KOPT-K1 (cell line): ENCODE measurements around the gene TIMELESS.
"Not testable (repeated sequence)": the region's sequence is repeated elsewhere in the genome, so short reads cannot be mapped to it uniquely, and the experiment has no call there.

Experiments used
- H3K27ac ChIP-seq: fragments of 200-600 bp; sonication (generic); 2 replicates; pipeline ENCODE4 v1.5.1; 2016; ENCODE audit warnings: antibody characterized with exemption, mild to moderate bottlenecking, low read depth, low read length; ENCODE audit not compliant: poor library complexity, severe bottlenecking
- H3K36me3 ChIP-seq: fragments of 200-600 bp; sonication (generic); 2 replicates; pipeline ENCODE4 v1.5.1; 2017; ENCODE audit warnings: antibody characterized with exemption, mild to moderate bottlenecking, low read length, moderate library complexity; ENCODE audit not compliant: insufficient read depth
- H3K9me3 ChIP-seq: fragments of 200-600 bp; sonication (generic); 2 replicates; pipeline ENCODE4 v1.5.1; 2017; ENCODE audit warnings: antibody characterized with exemption, low read length, mild to moderate bottlenecking; ENCODE audit not compliant: insufficient read depth, poor library complexity, severe bottlenecking

The TIMELESS gene

DNA sequence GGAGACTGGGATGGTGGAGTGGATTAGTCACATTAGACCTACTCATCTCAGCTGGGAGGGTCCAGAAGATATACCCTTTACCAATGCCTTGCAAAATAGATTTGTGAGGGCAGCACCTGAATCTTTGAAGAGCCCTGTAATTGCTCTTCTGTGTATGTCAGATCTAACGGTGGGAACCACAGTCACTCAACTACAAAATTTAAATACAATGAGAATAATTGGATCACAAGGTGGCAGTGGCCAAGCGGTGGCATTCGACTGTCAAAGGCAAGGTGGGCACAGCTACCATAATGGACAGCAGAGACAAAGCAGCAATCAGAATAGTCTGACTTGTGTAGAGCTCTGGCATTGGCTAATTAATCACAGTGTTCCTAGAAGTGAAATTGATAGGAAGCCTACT is 49.8 kb downstream of the TIMELESS start:
- H3K27ac ChIP-seq, H3K36me3 ChIP-seq: not testable (repeated sequence)
- peaks cover 14% of the 10 kb centered on the region for H3K9me3 ChIP-seq

DNA sequence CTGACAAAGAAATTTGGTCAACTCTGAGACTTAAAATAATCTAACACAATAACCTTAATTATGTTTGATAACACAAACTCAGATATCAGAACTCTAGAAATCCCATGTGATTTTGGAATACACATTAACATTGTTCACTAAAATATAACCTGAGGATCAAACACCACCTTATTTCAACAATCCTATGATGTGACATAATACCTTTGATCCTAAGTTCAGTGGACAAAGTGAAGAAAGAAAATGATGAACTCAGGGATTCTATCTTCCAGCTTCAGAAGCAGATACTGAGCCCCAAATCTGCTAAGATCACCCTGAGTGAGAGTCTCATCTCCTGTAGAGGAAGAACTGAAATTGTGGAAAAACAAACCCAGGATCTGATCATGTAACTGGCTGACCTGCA is 50.9 kb downstream of the TIMELESS start:
- Histone ChIP-seq H3K36me3 (no peaks in the 10 kb centered on the region), H3K9me3 (peaks cover 20% of the 10 kb centered on the region), H3K27ac (no peak overlapping the region)

DNA sequence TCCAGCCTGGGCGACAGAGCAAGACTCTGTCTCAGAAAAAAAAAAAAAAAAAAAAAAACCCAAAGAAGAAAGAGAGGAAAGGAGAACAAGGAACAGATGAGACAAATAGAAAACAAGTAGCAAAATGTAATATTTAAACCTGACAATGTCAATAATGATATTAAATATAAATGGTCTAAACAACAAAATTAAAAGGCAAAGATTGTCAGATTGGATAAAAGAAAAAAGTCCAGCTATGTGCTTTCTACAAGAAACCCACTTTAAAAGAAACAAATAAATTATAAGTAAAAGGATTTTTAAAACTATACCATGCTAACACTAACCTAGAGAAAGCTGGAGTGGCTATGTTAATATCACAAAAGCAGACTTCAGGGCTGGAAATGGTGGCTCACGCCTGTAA is 56.9 kb downstream of the TIMELESS start:
- peaks cover 11% of the 10 kb centered on the region for H3K9me3 ChIP-seq
- no peaks in the 10 kb centered on the region for H3K36me3 ChIP-seq
- H3K27ac ChIP-seq: no peak overlapping the region

DNA sequence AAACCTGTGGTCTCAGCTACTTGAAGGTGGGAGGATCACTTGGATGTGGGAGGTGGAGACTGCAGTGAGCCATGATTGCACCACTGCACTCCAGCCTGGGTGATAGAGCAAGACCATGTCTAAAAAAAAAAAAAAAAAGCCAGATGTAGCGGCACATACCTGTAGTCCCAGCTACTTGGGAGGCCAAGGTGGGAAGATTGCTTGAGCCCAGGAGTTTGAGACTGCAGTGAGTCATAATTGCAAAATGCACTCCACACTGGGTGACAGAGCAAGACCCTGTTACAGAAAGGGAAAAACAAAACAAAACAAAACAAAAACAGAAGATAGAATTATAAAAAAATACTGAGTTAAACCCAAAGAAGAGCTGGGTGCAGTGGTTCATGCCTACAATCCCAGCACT is 57.5 kb downstream of the TIMELESS start:
- Histone ChIP-seq H3K9me3 (peaks cover 11% of the 10 kb centered on the region), H3K36me3 (no peaks in the 10 kb centered on the region), H3K27ac (no peak overlapping the region)

DNA sequence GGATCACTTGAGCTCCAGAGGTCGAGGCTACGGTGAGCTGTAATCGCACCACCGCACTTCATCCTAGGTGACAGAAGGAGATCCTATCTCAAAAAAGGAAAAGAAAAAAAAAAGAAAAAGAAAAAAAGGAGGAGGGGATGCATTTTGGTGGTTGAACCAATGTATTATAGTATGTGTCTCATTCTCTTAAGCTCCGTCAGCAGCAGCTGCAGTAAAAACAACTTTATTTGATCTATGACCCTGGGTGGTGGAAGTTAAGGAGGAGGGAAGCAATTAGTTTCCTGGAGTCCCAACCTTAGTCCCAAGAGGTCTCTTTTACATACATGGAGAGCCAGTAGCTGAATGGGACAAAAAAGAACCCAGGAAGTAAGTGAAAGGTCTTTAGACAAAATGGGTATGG is 59.8 kb downstream of the TIMELESS start:
- Histone ChIP-seq H3K27ac (no peak overlapping the region), H3K9me3 (peaks cover 11% of the 10 kb centered on the region), H3K36me3 (no peaks in the 10 kb centered on the region)

DNA sequence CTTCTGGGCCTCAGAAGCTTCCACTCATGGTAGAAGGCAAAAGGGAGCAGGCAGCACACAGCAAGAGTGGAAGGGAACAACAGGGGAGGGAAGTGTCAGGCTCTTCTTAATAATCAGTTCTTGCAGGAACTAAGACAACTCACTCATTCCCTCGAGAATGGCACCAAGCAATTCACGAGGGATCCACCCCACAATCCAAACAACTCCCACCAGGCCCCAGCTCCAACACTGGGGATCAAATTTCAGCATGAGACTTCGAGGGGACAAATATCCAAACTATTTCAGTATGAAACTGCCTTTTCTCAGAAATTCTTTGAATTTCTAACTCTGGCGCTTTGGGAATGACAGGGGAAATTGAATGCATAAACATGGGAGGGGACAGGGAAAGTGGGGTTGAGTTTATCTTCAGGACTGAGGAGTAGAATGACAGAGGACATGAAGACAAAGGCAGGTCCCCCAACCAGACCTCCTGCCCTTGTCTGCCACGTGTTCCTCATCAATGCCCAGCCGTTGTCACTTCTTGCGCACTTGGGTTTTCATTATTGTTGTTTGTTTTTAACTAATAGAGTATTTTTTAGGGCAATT is 62.0 kb downstream of the TIMELESS start:
- H3K9me3 ChIP-seq: peaks cover 2% of the 10 kb centered on the region
- H3K36me3 ChIP-seq: no peaks in the 10 kb centered on the region
- H3K27ac ChIP-seq: no peak overlapping the region

DNA sequence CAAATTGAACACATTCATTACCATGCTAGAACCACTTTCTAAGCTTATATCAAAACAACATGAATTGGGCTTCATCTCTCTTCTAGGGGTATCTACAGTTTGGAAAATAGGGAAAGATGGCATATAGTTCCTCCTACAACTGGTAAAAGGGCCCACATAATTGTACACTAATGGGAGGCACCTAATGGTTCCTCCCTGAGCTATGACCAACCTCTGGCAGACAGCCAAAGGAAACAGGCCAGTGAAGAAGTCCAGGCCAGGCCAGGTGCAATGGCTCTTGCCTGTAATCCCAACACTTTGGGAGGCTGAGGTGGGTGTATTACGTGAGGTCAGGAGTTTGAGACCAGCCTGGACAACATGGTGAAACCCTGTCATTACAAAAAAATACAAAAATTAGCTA is 63.4 kb downstream of the TIMELESS start:
- Histone ChIP-seq H3K27ac (no peak overlapping the region), H3K36me3 (no peaks in the 10 kb centered on the region), H3K9me3 (no peaks in the 10 kb centered on the region)

DNA sequence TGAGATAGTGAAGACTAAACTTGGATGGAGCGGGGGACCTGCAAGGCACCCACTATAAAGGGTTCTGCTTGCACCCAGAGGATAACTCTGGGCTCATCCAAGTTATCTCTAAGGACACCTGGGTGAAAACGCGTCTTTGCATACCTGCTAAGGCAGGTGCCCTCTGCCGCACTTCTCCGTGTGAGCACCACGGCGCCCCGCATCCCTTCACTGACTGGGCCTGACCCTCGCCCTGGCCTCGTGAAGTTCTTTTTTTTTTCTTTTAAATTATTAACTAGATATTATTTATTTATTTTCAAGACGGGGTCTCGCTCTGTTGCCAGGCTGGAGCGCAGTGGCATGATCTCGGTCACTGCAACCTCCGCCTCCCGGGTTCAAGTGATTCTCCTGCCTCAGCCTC is 66.6 kb downstream of the TIMELESS start:
- Histone ChIP-seq H3K9me3 (no peaks in the 10 kb centered on the region), H3K27ac (no peak overlapping the region), H3K36me3 (no peaks in the 10 kb centered on the region)

DNA sequence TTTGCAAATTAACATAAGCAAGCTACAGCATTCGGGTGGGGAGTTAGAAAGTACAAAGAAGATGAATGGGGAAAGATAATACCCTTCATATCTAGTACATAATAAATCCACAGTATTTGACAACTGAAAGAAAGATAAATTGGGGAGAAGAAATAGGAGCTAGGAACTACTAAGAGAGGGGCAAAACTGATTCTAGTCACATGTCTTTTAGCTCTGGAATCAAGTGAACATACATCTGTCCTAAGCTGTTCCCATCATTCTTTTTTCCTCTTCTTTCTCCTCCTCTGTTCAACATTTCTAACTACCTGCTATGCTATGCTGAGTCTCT is 71.3 kb downstream of the TIMELESS start:
- no peaks in the 10 kb centered on the region for H3K36me3 ChIP-seq
- no peak overlapping the region for H3K27ac ChIP-seq
- peaks cover 13% of the 10 kb centered on the region for H3K9me3 ChIP-seq

DNA sequence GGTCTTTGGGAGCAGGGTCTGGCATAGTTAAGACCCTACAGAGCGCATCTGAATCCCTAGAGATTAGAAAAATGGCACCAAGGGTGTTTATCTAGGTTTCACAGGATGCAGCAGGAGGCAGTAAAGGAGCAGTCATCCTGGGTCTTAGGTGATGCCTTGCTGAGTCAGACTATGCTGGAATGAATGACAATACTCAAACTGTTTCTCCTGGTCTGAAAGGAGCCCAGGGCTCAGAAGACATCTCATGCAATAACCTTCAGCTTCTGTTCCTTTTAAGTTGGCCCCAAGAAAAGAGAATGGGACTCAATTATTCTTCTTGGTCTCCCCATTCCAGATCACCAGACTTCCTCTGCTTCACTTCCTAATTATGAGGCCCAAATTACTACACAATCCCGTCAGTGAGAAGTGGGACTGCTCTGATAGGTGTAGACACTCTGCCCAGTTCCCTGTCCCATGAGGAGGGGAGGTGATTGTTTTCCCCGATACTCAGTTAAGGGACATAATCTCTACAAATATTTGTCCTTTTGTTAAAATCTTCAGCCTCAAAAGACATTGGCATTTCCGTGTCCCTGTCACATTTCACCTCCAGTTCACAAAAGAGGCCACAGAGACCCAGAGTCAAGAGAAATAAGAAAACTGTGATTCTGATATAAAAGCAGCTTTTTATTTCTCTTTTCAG is 71.8 kb downstream of the TIMELESS start:
- no peak overlapping the region for H3K27ac ChIP-seq
- peaks cover 13% of the 10 kb centered on the region for H3K9me3 ChIP-seq
- no peaks in the 10 kb centered on the region for H3K36me3 ChIP-seq

DNA sequence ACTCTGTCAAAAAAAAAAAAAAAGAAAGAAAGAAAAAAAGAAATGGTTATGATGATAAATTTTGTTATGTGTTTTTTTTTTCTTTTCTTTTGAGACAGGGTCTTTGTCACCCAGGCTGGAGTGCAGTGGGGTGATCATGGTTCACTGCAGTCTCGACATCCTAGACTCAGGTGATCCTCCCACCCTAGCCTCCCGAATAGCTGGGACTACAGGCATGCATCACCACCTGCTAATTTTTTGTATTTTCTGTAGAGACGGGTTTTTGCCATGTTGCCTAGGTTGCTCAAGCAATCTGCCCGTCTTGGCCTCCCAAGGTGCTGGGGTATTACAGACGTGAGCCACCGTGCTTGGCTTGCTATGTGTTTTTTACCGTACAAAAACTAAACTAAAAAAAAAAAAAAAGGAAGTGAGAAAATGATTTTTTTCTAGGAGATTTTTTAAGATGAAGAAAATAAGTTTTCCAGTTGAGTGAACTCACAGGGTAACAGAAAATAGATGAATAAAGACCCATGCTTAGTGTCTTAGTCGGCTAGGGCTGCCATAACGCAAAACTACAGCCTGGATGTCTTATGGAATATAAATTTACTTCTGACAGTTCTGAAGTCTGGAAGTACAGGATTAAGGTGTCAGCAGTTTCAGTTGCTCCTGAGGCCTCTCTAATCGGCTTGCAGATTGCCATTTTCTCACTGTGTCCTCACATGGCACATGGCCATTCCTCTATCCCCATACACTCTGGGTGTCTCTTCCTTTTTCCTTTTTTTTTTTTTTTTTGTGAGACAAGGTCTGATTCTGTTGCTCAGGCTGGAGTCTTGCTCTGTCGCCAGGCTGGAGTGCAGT is 73.4 kb downstream of the TIMELESS start:
- Histone ChIP-seq H3K9me3 (peaks cover 18% of the 10 kb centered on the region), H3K36me3 (no peaks in the 10 kb centered on the region), H3K27ac (no peak overlapping the region)

DNA sequence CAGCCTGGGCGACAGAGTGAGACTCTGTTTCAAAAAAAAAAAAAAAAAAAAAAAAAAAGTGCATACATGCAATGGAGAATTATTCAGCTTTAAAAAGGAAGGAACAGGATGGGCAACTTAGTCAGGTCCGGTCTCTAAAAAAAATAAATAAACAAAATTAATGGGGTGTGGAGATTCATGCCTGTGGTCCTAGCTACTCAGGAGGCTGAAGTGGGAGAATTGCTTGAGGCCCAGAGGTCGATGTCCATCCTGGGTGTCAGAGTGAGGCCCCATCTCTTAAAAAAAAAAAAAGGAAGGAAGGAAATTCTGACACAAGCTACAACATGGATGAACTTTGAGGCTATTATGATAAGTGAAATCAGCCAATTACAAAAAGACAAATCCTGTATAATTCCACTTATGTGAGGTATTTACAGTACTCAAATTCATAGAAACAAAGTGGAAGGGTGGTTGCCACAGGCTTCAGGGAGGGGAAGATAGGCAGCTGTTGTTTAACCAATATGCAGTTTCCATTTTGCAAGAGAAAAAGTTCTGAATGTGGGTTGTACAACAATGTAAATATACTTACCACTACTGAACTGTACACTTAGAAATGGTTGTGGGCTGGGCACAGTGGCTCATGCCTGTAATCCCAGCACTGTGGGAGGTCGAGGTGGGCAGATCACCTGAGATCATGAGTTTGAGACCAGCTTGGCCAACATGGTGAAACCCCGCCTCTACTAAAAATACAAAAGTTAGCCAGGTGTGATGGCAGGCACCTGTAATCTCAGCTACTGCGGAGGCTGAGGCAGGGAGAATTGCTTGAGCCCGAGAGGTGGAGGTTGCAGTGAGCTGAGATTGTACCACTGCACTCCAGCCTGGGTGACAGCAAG is 74.3 kb downstream of the TIMELESS start:
- H3K27ac ChIP-seq: no peak overlapping the region
- peaks cover 18% of the 10 kb centered on the region for H3K9me3 ChIP-seq
- H3K36me3 ChIP-seq: no peaks in the 10 kb centered on the region

DNA sequence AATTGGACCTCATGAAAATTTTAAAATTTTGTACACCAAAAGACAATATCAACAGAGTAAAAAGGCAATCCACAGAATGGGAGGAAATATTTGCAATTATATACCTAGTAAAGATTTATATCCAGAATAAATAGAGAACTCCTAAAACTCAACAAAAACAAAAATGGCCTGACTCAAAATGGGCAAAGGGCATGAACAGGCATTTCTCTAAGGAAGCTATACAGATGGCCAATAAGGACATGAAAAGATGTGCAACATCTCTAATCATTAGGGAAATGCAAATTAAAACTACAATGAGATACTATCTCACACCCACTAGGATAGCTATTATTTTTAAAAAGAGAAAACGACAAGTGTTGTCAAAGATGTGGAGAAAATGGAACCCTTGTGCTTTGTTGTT is 75.7 kb downstream of the TIMELESS start:
- no peak overlapping the region for H3K27ac ChIP-seq
- no peaks in the 10 kb centered on the region for H3K36me3 ChIP-seq
- peaks cover 18% of the 10 kb centered on the region for H3K9me3 ChIP-seq

DNA sequence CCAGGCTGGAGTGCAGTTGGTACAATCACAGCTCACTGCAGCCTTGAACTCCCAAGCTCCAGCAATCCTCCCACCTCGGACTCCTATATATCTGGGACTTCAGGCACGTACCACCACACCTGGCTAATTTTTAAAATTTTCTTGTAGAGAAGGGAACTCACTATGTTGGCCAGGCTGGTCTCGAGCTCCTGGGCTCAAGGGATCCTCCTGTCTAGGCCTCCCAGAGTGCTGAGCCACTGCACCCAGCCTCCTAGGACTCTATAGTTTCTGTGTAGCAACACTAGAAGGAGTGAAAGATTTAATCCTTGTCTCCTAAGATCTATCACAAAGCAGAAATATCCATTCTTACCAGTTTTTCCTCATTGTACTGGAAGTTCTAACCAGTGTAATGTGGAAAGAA is 82.3 kb downstream of the TIMELESS start:
- Histone ChIP-seq H3K27ac (no peak overlapping the region), H3K9me3 (peaks cover 3% of the 10 kb centered on the region), H3K36me3 (no peaks in the 10 kb centered on the region)
